ENCODE data around the gene NBEAL1. TPM values are rescaled to one million over a fixed set of nuclear protein-coding genes. Genes with fewer than 3 reads are reported as not detected.

NBEAL1 gene
- total RNA-seq, 1 experiment from 2014 or later, result 17.0 TPM

DNA sequence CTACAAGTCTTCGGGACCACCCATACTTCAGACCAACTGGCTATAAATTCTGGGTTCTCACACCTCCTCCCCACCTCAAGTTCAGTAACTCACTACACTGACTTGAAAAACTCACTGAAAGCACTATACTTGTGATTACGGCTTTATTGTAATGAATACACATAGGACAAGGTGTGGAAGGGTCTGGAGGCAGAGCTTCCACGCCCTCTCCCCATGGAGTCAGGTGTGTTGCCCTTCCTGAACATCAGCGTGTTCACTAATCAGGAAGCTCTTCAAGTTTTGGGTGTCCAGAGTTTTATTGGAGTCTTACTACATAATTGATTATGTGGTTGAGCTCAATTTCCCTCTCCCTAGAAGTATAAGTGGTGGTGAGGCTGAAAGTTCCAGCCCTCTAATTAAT lies 27.5 kb downstream of the NBEAL1 start:
- Histone ChIP-seq H3K4me2 (ENCODE audit: low read length) (no peak overlapping the region), H3K9ac (ENCODE audit: low read length) (no peak overlapping the region), H3K27ac (ENCODE audit: low read depth, low read length) (no peak overlapping the region), H3K4me3 (replicated peaks in 1 of 2; ENCODE audit: low read depth in 1 of 2, low read length in 2 of 2) (no peak overlapping the region), H3K79me2 (ENCODE audit: insufficient read depth, low read length) (no peaks in the 10 kb centered on the region), H3K9me3 (ENCODE audit: control insufficient read depth in 1 of 2, insufficient read depth in 1 of 2, low read depth in 1 of 2, low read length in 2 of 2) (no peaks in the 10 kb centered on the region), H3K9me2 (ENCODE audit: insufficient read depth) (no peaks in the 10 kb centered on the region), H2AFZ (ENCODE audit: low read depth, low read length, poor library complexity, severe bottlenecking) (no peak overlapping the region), H3K27me3 (ENCODE audit: insufficient read depth, low read length) (no peaks in the 10 kb centered on the region), H4K20me1 (ENCODE audit: insufficient read depth) (no peaks in the 10 kb centered on the region), H3K36me3 (ENCODE audit: control insufficient read depth in 1 of 2, insufficient read depth in 2 of 2, low read length in 2 of 2) (no peaks in the 10 kb centered on the region), H3K4me1 (ENCODE audit: control insufficient read depth in 1 of 2, insufficient read depth in 2 of 2, low read length in 2 of 2) (no peaks in the 10 kb centered on the region)
- DNase-seq (ENCODE audit: low read depth, low spot score) (no peak), ATAC-seq (no peak)
- TF ChIP-seq SRF (IDR thresholded peaks at IDR 0.05; ENCODE audit: low read depth) (no peak), TCF7L2 (IDR thresholded peaks at IDR 0.05; ENCODE audit: borderline replicate concordance, extremely low read depth, insufficient read depth, insufficient read length) (no peak)
- ChIA-PET POLR2A (no interaction called here), RAD21 (ENCODE audit: low non-redundant PET in 1 of 2, low total read pairs in 2 of 2, uncharacterized antibody in 2 of 2, unreplicated experiment in 2 of 2) (no interaction called here), CTCF (no interaction called here)
- intact Hi-C loops (cut with micrococcal nuclease), result no loop called here
- BruUV-seq (replicated peaks), result no TSS peak

DNA sequence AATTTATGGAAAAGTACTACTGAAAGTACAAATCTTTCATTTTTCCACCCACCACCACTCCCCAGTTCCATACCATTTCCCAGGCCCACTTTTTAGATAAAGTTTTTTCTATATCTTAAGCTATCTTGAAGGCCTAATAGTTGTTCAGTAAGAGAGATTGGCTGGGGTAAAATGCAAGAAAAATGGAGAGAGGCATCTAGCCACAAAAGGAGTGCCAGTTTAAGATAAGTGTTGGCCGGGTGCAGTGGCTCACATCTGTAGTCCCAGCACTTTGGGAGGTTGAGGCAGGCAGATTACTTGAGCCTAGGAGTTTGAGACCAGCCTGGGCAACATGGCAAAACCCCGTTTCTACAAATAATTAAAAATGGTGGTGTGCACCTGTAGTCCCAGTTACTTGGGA lies 28.6 kb downstream of the NBEAL1 start:
- Histone ChIP-seq H3K27me3 (ENCODE audit: insufficient read depth, low read length) (no peaks in the 10 kb centered on the region), H3K4me2 (ENCODE audit: low read length) (no peak overlapping the region), H3K9ac (ENCODE audit: low read length) (no peak overlapping the region), H2AFZ (ENCODE audit: low read depth, low read length, poor library complexity, severe bottlenecking) (no peak overlapping the region), H3K9me3 (ENCODE audit: control insufficient read depth in 1 of 2, insufficient read depth in 1 of 2, low read depth in 1 of 2, low read length in 2 of 2) (no peaks in the 10 kb centered on the region), H3K36me3 (ENCODE audit: control insufficient read depth in 1 of 2, insufficient read depth in 2 of 2, low read length in 2 of 2) (no peaks in the 10 kb centered on the region), H3K27ac (ENCODE audit: low read depth, low read length) (no peak overlapping the region), H3K9me2 (ENCODE audit: insufficient read depth) (no peaks in the 10 kb centered on the region), H3K4me3 (replicated peaks in 1 of 2; ENCODE audit: low read depth in 1 of 2, low read length in 2 of 2) (no peak overlapping the region), H3K4me1 (ENCODE audit: control insufficient read depth in 1 of 2, insufficient read depth in 2 of 2, low read length in 2 of 2) (no peaks in the 10 kb centered on the region), H3K79me2 (ENCODE audit: insufficient read depth, low read length) (no peaks in the 10 kb centered on the region), H4K20me1 (ENCODE audit: insufficient read depth) (no peaks in the 10 kb centered on the region)
- CTCF ChIA-PET, result no interaction called here
- DNase-seq (ENCODE audit: low read depth, low spot score), result no peak
- TF ChIP-seq EZH2 (IDR thresholded peaks at IDR 0.05) (no peak), SP1 (IDR thresholded peaks at IDR 0.05; ENCODE audit: low read depth) (no peak), POLR2A (IDR thresholded peaks at IDR 0.05; ENCODE audit: borderline replicate concordance, extremely low read depth, insufficient read depth, insufficient read length) (no peak), FOSL1 (IDR thresholded peaks at IDR 0.05; ENCODE audit: low read depth) (no peak), POLR2AphosphoS5 (IDR thresholded peaks at IDR 0.05; ENCODE audit: low read depth, low read length) (no peak), CEBPB (IDR thresholded peaks at IDR 0.05; ENCODE audit: low read depth) (no peak), ELF1 (IDR thresholded peaks at IDR 0.05; ENCODE audit: borderline replicate concordance, low read depth) (no peak), SRF (IDR thresholded peaks at IDR 0.05; ENCODE audit: low read depth) (no peak), EGR1 (IDR thresholded peaks at IDR 0.05; ENCODE audit: low read depth) (no peak), YY1 (IDR thresholded peaks at IDR 0.05; ENCODE audit: extremely low read depth, insufficient replicate concordance, low read depth, low read length) (no peak), SIN3A (IDR thresholded peaks at IDR 0.05; ENCODE audit: low read depth) (no peak), TCF7L2 (IDR thresholded peaks at IDR 0.05; ENCODE audit: borderline replicate concordance, extremely low read depth, insufficient read depth, insufficient read length) (no peak), CBX3 (IDR thresholded peaks at IDR 0.05; ENCODE audit: low read depth) (no peak)
- TF ChIP-seq, protein P1, sequence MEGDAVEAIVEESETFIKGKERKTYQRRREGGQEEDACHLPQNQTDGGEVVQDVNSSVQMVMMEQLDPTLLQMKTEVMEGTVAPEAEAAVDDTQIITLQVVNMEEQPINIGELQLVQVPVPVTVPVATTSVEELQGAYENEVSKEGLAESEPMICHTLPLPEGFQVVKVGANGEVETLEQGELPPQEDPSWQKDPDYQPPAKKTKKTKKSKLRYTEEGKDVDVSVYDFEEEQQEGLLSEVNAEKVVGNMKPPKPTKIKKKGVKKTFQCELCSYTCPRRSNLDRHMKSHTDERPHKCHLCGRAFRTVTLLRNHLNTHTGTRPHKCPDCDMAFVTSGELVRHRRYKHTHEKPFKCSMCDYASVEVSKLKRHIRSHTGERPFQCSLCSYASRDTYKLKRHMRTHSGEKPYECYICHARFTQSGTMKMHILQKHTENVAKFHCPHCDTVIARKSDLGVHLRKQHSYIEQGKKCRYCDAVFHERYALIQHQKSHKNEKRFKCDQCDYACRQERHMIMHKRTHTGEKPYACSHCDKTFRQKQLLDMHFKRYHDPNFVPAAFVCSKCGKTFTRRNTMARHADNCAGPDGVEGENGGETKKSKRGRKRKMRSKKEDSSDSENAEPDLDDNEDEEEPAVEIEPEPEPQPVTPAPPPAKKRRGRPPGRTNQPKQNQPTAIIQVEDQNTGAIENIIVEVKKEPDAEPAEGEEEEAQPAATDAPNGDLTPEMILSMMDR (IDR thresholded peaks at IDR 0.05 in 2 of 3, conservative IDR thresholded peaks at IDR 0.05 in 1 of 3; ENCODE audit: borderline replicate concordance in 1 of 3, insufficient read depth in 1 of 3, low read depth in 2 of 3, low read length in 2 of 3), result no peak
- TF ChIP-seq, protein P2, sequence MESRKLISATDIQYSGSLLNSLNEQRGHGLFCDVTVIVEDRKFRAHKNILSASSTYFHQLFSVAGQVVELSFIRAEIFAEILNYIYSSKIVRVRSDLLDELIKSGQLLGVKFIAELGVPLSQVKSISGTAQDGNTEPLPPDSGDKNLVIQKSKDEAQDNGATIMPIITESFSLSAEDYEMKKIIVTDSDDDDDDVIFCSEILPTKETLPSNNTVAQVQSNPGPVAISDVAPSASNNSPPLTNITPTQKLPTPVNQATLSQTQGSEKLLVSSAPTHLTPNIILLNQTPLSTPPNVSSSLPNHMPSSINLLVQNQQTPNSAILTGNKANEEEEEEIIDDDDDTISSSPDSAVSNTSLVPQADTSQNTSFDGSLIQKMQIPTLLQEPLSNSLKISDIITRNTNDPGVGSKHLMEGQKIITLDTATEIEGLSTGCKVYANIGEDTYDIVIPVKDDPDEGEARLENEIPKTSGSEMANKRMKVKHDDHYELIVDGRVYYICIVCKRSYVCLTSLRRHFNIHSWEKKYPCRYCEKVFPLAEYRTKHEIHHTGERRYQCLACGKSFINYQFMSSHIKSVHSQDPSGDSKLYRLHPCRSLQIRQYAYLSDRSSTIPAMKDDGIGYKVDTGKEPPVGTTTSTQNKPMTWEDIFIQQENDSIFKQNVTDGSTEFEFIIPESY (IDR thresholded peaks at IDR 0.05; ENCODE audit: extremely low read depth, insufficient replicate concordance, low read length), result no peak
- TF ChIP-seq, protein P3, sequence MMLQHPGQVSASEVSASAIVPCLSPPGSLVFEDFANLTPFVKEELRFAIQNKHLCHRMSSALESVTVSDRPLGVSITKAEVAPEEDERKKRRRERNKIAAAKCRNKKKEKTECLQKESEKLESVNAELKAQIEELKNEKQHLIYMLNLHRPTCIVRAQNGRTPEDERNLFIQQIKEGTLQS (IDR thresholded peaks at IDR 0.05), result no peak
- RAD21 ChIA-PET (ENCODE audit: low non-redundant PET in 1 of 2, low total read pairs in 2 of 2, uncharacterized antibody in 2 of 2, unreplicated experiment in 2 of 2), result no interaction called here
- BruUV-seq (replicated peaks), result no TSS peak
- no peak for ATAC-seq
- intact Hi-C loops (cut with micrococcal nuclease), result no loop called here
- POLR2A ChIA-PET, result no interaction called here

All from HCT116 (cell line).